Activated CD8-positive, alpha-beta memory T cell treated with anti-CD3 and anti-CD28 coated beads, Interleukin-2, amount 50 U/mL, for 4 hours (primary cell): Measurements from ENCODE around the gene SUMF1.
"Not testable (repeated sequence)": the region's sequence is repeated elsewhere in the genome, so short reads cannot be mapped to it uniquely, and the experiment has no call there.

Experiments
- DNase-seq: peaks from one replicate; pipeline ENCODE4 v3.0.0-alpha.2; 2020

The SUMF1 gene

DNA sequence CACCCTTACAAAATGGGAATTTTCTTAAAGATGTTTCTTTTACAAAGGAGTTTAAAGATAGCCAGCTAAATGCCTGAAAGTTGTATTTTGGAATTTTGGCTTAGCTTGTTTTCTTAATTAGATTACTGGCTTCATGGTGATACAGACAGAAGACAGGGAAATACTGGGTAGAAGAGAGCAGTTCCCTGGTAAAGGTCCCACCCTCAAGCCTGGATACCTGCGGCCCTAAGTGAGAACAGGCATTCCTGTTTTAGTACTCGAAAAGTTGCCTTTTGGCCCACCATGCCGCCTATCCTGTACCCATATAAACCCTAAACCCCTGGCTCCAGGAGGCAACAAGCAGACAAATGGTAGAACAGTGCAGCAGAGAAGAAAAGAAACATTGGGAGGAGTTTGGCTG lies 134.5 kb downstream of the SUMF1 start:
- DNase-seq = no peak

DNA sequence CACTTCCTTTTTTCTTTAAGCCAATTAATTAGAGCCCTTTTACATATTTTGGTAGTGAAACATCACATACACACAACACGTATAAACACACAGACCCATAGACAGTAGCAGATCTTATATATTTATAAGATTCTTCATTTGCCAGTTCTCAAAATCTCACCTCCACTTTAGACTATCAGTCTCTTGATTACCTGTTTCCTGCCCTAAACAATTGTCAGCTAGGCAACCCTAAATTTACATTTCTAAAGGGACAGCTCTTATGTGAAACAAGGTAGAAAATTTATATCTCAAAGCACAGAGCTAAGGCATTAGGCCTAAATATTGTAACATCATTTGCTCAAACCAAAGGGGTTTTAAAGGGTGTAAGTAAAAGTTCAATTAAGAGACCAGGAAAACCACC lies 135.0 kb downstream of the SUMF1 start:
- DNase-seq = no peak

DNA sequence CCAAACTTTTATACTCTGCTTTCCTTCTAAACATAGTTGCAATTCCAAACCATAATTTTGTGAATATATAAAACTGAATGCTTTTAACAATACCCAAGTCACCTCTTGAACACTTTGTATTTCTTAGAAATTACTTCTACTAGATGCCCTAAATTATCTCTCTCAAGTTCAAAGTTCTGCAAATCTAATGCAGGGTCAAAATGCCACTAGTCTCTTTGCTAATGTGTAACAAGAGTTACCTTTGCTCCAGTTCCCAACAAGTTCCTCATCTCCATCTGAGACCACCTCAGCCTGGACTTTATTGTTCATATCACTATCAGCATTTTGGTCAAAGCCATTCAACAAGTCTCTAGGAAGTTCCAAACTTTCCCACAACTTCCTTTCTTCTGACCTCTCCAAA lies 137.3 kb downstream of the SUMF1 start:
- DNase-seq = not testable (repeated sequence)

DNA sequence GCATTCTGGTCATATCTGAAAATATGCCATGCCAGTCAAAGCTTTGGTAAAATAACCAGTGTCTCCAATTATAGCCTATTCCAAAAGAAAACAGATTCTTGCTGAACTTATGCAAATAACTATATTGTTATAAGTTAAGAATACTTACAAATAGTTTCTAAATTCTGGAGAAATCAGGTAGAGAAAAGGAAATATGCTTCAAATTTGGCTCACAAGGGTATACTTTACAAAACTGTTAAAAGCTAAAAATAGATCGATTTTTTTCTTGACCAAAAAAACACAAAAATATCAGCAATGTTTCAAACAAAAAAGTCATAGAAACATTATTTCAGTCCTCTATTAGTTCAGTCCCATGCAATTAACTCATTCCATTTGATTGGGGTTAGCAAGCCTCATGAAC lies 140.2 kb downstream of the SUMF1 start:
- no peak for DNase-seq

DNA sequence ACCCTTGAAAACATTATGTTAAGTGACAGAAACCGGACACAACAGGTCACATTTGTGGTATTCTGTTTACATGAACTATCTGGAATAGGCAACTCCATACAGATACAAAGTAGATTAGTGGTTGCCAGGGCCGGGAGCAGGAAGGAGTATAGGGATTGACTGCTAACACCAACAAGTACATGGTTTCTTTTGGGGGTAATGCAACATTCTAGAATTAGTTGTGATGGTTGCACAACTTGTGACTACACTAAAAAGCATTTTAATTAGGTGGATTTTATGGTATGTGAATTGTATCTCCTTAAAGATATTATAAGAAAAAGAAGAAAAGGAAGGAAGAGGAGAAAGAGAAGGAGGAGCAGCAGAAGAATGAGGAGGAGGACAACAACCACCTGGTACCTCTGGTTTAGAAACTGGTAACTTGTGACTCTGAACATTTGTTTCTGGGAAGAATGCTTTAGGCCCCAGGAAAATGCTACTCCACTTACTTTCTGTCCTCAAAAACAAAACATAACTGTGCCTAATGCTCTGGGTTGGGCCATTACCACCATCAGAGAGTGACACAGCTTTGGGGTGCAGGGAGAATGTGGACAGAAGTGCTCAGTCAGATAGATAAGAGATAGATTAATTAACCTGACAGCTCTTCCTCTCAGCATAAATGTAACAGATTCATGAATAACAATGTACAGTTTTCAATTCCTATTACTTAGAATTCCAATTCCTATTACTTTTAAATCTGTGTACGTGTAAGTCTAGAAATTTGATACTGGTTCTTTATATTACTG lies 143.6 kb downstream of the SUMF1 start:
- DNase-seq = no peak

DNA sequence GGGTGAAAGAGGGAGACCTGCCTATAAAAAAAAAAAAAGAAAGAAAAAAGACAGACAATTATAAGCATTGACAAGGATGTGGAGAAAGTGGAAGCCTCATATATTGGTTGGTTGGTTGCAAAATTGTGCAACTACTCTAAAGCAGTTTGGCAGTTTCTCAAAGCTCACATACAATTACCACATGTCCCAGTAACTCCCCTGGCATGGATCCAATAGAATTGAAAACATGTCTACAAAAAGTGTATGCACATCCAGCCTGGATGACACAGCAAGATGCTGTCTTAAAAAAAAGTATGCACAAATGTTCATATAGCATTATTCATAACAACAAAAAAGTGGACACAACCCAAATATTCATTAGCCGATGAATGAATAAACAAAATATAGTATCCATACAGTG lies 144.4 kb downstream of the SUMF1 start:
- no peak for DNase-seq

DNA sequence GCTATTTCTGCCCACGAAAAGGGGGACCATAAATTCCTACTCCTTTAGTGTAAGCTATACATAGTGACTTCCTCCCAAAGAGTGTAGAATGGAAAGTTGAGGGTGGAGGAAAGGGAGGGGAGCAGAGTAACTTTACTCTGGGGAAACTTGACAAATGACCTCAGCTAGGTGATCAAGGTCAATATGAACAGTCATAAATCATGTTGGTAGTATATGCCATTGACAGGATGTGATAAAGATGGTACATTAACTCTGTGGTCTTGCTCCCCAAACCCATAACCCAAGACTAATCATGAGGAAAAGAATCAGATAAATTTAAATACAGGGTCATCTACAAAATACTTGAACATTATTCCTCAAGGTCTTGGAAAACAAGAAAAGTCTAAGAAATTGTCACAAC lies 145.3 kb downstream of the SUMF1 start:
- no peak for DNase-seq

DNA sequence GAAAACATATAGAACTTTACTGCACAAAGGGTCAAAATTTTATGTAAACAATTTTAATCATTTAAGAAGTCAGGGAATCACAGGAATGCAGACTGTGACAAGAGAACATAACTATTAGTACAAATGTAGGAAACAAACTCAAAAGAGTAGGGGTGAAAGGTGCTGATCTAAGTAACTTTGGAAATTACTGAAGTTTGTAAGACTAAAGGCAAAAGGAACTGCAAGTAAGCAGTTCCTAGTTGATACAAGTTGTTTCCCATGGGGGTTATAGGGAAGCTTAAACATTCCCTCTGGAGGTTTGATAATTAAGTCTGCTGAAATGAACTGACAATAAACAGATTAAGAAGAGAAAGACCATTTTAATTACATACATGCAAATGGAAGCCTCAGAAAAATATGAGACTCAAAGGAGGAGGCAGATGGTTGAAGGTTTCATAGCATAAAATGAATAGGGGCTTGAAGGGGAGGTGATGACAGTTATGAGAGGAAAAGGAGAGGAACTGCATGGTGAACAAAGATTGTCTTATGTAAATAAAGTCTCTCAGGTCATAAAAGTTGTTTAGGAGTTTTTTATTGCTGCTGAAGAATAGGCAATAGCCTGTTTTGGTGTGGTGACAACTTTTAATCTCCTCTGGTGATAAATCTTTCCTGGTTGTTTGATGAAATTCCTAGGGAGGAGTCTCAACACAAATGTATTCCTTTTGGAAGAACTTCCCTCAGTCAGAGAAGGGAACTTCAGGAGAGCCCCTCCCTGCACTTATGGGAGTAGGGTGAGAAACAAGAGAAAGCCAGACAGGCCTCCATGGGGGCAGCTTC lies 146.8 kb downstream of the SUMF1 start:
- no peak for DNase-seq

DNA sequence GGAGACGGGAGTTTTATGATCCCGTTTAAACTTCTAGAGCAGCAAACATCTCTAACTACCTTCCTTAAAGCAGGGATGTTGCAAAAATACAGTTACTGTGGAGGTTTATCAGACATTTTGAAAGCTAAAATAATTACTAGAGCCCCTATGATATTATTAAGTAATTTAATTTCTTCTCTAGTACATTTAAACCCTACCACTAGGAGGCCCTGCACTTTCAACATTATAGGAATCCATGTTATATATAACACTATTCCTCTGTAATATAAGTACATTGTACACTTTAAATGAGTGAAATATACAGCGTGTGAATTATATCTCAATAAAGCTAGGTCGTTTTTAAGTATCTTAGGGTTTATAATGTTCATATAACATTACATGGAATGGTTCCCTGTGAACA lies 152.4 kb downstream of the SUMF1 start:
- no peak for DNase-seq

DNA sequence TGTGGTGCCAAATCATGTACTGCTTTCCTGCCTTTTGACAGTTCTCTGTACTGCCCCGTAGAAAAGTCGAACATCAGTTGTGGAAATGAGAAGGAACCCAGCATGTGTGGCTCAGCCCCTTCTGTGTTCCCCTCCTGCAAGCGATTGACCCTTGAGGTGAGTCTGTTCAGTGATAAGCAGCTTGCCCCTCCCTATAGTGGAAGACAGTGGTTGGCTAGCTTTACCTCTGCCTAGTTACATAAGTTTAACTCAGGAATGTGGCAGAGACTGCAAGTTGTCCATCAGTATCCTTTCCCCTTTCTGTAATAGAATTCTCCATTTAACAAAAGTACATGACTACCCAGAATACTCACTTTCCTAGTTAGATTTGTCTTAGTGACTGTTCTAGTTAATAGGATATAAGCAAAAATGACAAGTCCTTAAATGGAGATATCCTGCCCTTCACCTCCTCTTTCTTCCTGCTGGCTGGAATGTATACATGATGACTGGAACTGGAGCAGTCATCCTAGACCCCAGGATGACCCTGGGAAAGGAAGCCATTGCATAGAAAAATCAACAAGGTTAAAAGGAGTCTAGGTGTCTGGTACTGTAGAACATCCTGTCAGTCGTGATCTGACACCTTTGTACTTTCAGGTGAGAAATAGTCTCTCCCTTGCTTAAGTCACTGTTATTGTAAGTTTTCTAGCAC lies 153.3 kb downstream of the SUMF1 start:
- no peak for DNase-seq

GRCh38 chr3:4311496-4311895 lies 155.6 kb downstream of the SUMF1 start:
- no peak for DNase-seq
